ENCODE results near the gene SAMD7.

SAMD7 gene, protein sequence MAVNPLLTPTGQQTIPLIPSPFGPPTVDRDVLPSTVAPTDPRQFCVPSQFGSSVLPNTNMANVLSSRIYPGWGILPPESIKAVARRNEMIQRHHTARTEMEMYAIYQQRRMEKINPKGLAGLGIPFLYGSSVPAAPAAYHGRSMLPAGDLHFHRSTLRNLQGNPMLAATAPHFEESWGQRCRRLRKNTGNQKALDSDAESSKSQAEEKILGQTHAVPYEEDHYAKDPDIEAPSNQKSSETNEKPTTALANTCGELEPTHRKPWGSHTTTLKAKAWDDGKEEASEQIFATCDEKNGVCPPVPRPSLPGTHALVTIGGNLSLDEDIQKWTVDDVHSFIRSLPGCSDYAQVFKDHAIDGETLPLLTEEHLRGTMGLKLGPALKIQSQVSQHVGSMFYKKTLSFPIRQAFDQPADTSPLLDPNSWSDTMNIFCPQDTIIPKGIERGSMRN

DNA sequence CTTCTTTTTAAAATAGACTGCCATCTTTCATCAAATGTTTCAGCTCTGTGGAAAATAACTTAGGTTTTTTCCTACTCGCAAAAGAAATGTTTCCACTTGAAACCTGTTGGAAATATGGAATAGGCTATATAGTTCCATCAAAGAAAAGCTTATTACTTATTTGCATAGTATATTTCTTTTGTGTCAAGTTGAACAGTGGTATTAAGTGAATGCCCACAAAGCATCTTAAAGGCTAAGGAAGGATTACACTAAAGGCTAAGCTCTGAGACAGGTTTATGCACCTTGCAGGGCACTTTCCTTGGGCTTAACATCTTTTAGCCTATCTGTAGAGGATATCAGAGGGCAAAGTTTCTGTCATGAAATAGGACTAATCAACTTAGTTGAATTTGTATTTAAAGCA is at the start of gene SAMD7:
Gene SAMD7, plus strand, starts transcription at position 301 of the 400 bp plus-strand sequence. CDS start 7,927 bp downstream, outside the sequence.
- DNase-seq: no peak

DNA sequence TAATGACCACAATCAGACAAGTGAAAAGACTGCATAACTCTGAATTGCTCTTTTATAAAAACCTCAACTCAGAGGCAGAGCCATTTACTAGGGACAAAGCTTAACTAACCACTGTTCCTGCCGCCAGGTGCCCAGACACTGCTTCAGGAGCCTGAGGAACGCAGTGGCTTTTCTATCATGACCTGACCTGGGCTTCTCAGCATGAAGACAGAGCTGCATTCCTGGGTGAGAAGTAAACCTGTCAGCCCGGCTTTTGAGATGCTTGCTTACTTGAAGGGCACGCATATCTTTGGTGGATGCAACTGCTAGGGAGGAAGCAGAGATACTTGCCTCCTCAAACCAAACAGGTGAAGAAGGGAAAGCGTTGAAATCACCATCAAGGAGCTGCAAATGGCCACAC is 49.5 kb upstream of the SAMD7 start:
- DNase-seq: no peak

DNA sequence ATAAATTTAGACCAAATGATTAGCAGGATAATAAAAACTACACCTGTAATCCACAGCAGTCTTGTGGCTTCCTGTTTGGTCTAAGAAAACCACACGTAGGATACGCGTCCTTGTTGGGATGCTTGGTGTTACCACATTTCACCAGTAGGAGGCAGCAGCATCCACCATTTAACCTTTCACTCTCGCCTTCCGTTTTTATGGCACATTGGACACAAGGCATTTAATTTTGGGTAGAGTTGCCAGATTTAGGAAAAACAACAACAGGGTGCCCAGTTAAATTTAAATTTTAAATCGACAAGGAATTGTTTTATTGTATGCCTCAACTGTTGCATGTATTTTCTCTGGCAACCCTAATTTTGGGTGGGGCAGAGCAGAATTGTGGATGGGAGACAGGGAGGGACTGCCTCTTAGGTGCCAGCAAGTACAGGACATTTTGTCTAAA is 47.9 kb upstream of the SAMD7 start:
- peak; percentile 51 for DNase-seq

DNA sequence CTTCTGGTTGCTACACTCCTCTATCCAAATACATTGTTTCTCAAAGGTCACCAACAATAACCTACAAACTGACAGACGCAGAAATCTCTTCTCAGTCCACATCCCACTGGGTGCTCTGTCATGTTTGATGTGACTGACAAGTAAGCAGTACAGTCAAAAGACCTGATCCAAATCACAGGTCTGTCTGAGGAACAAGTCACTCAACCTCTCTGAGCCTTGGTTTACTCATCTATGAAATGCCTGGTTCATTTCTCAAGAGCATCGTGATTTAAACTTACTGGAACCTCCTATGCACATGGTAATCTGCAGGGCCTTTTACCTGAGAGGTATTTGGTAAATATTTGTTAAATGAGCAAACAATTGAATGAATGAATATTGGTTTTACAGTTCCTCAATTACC is 47.1 kb upstream of the SAMD7 start:
- no peak for DNase-seq

DNA sequence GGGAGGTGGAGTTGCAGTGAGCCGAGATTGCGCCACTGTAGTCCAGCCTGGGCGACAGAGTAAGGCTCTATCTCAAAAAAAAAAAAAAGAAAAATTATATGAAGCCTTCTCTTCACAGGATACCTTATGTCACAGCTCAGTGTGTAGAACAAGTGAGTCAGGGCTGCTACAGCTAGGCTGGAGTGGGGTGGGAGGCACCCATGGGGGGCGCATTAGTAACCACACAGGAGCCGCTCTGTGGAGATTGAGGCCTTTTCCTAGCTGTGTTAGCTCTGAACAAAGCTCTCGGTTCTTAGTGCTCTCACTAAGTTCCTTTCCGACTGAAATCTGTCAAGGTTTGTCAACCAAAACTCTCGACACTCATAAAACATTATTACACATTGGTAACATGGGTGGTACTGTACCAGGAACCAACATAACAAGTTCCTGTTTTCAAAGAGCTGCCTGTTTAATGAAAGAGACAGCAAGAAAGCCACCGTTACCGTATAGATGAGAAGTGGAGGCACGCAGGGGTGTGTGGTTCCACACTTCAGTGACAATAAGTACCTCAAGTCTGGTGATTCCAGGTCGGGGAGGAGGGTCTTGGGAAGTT is 46.1 kb upstream of the SAMD7 start:
- peak; percentile 25 for DNase-seq

DNA sequence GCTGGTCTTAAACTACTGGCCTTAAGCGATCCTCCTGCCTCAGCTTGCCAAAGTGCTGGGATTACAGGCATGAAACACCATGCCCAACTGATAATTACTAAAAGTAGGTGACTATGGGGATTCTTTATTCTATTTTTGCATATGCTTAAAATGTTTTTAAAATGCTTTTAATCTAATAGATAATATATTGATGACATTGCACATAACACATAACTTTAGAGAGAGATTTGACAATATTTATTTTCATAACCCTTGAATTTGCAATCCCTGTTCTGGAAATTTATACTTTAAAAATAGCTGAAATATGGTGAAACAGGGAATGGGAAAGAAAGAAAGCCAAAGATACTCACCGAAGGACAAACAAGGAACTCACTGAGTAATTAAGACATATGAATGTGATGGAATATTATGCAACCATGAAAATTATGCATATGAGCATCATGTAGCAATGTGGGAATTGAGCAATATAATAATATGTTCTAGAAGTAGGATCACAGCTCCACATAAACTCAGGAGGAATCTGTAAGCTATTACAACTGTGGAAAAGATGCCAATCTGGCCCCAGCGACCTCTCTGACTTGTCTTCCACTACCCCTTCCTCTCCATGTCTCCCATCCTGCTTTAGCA is 43.7 kb upstream of the SAMD7 start:
- no peak for DNase-seq

DNA sequence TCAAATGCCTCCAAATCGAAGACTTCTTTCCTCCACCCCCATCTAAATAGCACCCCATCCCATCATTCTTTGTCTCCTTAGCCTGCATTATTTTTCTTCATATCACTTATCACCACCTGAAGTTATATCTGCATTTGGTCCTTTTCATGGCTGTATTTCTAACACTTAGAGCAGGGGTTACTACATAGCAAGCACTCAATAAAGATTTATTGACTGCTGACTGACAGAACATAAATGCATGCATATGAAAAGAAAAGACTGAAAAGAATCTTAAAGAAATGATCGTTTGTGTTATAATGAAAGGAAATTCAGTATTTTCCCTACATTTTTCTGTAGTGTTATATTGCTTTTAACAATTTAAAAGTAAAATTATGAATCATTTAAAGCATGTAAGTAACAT is 43.0 kb upstream of the SAMD7 start:
- no peak for DNase-seq

DNA sequence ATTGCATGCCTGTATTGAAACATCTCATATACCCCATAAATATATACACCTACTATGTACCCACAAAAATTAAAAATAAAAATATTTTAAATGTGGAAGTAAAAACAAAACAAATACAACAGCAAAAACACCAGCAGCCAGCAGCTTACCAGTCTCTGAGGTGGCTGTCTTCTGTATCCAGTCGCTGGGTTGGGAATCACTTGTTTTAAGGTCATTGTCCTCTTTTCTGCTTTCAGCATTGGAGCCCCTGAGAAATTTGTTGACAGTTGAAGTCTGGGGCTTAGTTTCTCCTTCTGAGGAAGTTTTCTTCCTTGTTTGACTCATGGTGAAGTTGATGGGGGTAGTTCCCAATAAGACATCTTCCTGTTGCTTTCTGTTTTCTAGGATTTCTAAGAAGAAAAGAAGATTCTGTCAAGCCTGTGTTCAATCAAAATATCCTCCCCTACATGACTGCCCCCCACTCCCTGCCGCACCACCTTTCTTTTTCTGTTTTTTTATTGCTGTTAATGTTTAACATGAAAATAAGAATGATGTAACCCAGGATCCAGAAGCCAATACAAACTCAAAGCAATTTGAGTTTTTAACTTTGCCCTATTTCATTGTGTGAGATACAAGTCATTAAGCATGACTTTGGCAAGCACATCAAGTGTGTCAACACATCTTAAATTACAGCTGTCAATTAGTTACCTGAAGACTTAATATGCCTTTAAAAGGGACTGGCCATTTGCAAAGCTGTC is 41.7 kb upstream of the SAMD7 start, which contains the start of gene LRRC31:
Gene LRRC31, minus strand, starts transcription at position 452 of the 737 bp plus-strand sequence. Its CDS starts 128 bp downstream, at position 324.
- no peak for DNase-seq

DNA sequence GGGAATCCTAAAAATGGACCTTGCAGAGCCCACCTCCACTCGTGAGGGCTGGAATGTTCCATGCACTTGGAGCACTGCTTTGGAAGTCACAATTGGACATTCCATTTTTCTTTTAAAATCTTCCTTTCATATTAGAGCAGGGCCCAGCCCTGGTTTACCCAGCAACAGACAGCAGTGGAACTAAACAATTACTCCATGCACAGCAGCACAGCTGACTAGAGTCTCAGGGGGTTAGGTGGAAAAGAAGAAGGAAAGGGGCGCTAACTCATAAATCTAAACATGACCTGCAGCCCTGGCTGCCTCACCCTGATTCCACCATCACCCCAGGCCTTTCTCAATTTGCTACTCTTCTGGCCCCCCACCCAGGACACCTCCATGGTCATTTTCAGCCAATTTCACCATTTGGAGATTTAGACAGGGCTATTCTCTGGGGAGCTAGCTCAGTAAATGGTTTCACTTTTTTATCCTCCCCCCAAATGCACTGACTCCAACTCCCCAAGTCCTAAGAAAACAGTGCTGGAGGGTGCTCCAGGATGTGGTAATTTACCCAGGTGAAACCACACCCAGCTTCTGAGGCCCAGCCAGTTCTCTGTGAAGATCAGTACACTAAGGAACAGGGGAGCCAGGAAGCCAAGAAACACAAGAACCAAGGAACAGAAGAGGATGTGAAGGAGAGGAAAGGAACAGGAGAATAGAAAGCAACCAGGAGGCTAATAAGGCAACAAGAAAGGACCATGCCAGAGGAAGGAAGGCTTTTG is 40.1 kb upstream of the SAMD7 start:
- DNase-seq: peak; percentile 4

DNA sequence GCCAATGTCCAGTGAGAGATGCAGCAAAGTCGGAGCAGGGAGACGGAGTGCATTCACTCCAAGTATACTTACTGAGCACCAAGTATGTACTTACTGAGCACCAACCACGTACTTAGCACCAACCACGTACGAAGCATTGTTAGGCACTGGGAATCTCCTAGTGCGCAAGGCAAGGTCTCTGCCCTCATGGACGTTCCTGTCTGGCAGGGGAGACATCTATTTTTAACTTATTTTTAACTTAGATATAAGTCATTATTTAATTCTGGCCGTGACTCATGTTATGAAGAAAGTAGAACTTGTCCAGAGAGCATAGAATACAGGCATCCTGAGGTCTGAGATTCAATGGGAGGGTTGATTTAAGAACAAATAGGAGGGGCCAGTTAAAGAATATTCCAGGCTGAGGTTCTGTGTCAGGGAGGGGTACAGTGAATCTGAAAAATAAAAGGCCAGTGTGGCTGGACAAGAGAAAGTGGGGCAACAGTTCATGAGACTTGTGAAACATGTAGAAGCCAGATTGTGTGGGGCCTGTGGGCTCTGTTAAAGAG is 32.3 kb upstream of the SAMD7 start:
- no peak for DNase-seq

DNA sequence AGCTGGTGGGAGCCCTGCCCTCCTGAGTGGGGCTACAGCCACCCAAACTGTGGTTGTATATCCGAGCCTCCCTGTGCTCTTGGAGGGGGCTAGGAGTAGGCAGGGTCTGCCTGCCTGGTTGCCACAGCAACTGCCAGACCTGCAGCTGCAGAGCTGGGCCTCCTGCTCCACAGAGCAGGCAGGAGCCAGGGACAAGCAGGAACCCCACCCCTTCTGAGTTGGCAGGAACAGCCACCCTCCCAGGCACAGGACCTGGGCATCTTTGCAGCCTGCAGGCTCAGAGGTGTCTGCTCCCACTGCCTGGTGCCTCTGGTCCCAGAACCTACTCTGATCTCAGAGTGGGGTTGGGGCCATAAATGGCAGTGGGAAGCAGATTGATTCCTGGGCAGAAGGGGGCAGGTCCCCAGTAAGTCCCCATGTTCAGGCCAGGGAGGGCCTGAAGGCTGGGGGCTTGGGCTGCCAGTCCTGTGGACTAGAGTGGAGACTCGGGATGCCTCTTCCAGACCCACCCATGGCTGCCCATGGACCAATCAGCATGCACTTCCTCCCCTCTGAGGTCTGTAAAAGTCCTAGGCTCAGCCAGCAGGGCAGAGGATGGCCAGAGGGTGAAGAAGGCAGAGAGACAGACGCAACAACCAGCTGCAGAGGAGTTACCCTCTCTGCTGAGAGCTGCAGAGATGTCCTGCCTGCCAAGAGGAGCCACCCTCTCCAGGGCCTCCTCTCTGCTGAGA is 31.4 kb upstream of the SAMD7 start:
- no peak for DNase-seq

DNA sequence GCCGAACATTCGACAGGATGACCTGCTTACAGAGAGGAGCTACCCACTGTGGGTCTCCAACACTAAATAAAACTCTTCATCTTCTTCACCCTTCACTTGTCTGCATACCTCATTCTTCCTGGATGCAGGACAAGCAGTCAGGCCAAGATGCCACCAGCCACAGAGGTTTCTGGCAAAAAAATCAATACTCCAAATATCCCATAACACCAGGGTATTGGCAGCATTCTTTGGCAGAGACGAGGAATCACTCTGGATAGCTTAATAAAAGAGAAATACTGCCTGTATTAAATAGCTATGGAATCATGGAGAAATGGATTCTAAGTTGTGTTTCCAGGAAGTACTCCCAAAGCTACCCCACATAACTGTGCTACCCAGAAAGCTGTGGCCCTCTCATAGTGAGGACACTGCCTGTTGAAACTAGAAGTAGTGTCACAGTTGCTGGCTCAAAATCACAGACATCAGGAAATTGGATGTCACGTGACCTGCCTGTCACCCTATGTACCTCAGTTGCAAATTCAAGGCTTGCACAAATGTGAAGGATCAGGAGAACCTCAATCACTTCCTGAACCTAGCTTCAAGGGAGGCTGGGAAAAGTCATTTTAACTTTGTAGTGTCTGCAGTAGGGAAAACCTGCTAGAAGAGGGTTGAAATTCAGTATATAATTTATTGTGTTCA is 30.7 kb upstream of the SAMD7 start:
- no peak for DNase-seq

DNA sequence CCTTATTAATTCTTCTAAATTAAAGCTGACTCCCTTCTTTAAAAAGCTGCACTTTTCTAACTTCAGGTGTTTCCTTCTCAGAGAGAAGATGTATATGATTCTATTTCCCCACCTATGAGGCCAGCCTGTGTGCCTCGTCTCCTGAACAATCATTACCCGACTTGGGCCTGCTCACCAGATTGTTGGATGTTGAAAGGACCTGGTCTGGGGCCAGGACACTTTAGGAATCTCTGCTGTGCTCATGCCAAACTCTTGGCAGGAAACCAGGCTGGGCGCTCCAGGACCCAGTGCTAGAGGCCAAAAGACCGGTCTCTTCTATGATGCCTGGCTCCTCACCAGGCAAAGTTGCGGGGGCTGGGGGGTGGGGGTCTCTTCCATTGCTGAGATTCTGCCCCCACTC is 24.7 kb upstream of the SAMD7 start:
- no peak for DNase-seq

DNA sequence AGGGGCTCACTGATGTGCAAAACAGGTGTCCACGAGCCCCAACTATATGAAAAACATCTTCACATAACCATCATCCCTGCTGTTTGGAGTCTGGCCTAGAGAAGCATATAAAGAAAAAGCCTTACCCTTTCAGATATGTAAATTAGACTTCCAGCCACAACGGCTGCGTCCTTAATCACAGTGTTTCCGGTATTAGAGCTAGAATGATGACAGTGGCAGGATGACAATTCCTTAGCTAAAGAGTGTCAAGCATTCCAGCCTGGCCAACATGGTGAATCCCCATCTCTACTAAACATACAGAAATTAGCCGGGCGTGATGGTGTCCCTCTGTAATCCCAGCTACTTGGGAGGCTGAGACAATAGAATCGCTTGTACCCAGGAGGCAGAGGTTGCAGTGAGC is 19.5 kb upstream of the SAMD7 start:
- DNase-seq: no peak

DNA sequence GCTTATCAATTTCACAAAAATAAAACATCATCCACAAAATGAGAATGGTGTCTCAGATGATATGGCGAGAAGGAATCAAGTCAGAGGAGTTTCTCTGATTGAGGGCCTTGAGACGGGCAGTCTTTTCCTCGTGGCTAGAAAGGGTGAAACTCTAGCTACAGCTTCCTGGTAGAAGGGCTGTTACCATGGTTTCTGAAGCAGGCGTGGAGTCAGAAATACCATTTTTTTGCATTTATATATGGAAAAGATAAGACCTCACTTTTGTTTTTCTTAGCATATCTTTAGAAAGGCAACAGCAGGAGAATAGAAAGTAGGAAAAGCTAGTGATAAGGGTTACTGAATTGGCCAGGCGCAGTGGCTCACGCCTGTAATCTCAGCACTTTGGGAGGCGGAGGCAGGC is 17.3 kb upstream of the SAMD7 start:
- DNase-seq: no peak

DNA sequence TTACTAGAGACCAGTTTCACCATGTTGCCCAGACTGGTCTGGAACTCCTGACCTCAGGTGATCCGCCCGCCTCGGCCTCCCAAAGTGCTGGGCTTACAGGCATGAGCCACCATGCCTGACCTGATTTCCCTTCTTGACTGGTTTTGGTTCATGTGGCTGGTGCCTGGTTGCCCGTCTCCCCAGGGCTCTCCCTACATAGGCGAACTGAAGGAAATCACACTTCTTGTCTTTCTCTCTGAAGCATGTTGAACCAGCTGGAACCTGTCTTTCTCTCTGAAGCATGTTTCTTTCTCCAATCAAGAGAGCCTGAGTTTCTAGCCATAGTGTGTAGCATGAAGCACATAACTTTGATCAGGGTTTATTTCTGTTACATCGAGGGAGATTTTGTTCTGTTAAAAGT is 16.3 kb upstream of the SAMD7 start:
- no peak for DNase-seq

DNA sequence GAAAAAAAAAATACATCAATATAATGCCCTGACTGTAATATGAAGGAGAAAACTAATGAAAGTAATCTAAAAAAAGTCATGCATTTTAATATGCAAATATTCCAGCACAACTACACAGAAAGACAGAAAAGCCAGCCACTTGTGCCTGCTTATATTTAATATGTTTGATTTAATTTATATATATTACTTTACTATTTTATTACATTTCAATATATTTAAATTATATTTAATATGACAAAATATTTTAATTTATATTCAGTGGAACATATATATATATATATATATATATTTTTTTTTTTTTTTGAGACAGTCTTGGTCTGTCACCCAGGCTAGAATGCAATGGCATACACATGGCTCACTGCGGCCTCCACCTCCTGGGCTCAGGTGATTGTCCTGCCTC is 14.1 kb upstream of the SAMD7 start:
- no peak for DNase-seq

DNA sequence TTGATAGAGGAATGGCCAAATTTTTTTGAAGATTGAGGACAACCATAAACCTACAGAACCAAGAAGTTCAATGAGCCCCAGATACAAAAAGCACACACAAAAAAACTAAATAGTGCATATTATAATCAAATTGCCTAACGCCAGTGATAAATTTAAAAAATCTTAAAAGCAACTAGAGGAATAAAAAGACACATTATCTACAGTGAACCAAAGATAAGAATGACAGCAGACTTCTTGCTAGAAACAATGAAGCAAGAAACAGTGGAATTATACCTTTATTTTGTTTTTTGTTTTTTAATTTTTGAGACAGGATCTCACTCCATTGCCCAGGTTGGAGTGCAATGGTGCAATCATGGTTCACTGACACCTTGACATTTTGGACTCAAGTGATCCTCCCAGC is 9.9 kb upstream of the SAMD7 start:
- no peak for DNase-seq

DNA sequence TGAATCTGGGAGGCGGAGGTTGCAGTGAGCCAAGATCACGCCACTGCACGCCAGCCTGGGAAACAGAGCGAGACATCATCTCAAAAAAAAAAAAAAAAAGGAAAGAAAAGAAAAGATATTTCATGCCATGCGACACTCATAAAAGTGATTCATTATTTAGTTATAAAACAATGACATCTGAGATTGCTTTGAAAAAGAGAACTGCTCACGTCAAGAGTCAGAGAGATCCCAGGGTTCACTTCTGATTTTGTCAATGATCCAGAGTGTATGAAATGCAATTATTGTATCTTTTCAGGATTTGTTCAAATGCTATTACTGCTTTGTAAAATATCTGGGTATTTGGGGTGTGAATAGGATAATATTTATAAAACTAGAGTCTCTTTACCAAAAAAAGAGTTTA is 6.0 kb upstream of the SAMD7 start:
- DNase-seq: no peak

DNA sequence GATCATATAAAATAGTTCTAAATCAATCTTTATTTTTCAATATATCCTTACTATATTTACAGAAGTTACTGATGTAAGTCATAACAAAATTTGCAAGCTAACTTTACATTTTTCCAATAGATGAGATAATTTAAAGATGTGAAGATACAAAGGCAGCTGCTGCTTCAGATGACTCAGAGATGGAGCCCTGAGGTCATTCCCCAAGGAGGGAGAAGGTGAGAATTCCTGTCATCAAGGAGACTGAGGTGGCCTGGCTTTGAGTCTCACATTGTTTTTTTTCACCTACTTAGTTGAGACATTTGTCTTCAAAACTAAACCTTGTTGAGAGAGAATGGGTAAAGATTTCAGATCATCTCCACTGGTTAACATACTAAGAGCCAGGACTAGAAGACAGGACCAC is 3.9 kb upstream of the SAMD7 start:
- DNase-seq: no peak

DNA sequence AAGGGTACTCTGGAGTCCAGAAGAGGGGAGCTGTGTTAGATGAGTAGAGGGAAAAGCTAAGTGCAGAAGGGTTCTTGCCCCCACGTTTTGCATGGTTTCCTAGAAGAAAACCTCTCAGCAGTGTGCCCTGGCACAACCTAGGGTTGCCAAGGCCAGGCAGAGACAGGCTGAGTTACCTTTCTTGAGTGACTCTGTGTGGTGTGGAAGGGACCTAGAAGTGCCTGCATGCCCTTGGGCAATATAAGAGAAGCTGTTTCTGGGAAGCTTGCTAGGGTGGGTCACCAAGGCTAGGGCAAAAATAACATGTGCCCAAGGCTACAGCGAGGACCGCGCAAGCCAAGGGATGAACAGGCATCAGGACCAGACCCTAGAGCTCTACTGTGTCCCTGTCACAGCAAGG is 3.4 kb upstream of the SAMD7 start:
- no peak for DNase-seq
